K562 (cell line): Measurements from ENCODE around the gene RFX3. TPM values are rescaled to one million over a fixed set of nuclear protein-coding genes. Genes with fewer than 3 reads are reported as not detected.

Experiments used
- BRD4 ChIP-seq: fragments of 200-600 bp; sonication (generic); IDR thresholded peaks from 2 replicates; pipeline ENCODE4 v1.6.1; 2017; ENCODE audit warnings: inconsistent platforms
- ESRRA ChIP-seq: fragments of 450-650 bp; IDR thresholded peaks from 2 replicates; pipeline ENCODE4 v1.6.1; 2014; ENCODE audit warnings: low read depth, mild to moderate bottlenecking, moderate library complexity, borderline replicate concordance
- HCFC1 ChIP-seq: IDR thresholded peaks from 2 replicates; pipeline ENCODE4 v1.6.1; 2012; ENCODE audit warnings: low read depth, low read length, improper control_type of control experiment
- IRF1 ChIP-seq: sonication (generic); formaldehyde crosslinking; IDR thresholded peaks from 2 replicates; pipeline ENCODE4 v1.8.0; 2022; ENCODE audit warnings: missing genetic modification reagents, mild to moderate bottlenecking, borderline replicate concordance
- MAFF ChIP-seq: IDR thresholded peaks from 2 replicates; pipeline ENCODE4 v1.6.1; 2012; ENCODE audit warnings: low read length, improper control_type of control experiment
- MAFK ChIP-seq: IDR thresholded peaks from 2 replicates; pipeline ENCODE4 v1.6.1; 2011; ENCODE audit warnings: low read length, improper control_type of control experiment
- MCM7 ChIP-seq, 2 experiments: fragments of 450-650 bp; IDR thresholded peaks; 2 replicates each; pipeline ENCODE4 v1.6.1; 2016 to 2018
- MITF ChIP-seq: IDR thresholded peaks from 2 replicates; pipeline ENCODE4 v1.6.1; 2014; ENCODE audit warnings: antibody characterized with exemption
- MXI1 ChIP-seq: IDR thresholded peaks from 2 replicates; pipeline ENCODE4 v1.6.1; 2011; ENCODE audit warnings: low read depth, mild to moderate bottlenecking, improper control_type of control experiment, low read length
- NR0B1 ChIP-seq: fragments of 450-650 bp; IDR thresholded peaks from one replicate; pipeline ENCODE4 v1.6.1; 2018; ENCODE audit warnings: mild to moderate bottlenecking, moderate library complexity; ENCODE audit not compliant: partially characterized antibody
- SRF ChIP-seq, 2 experiments: fragments of 250-450, 450-650 bp in 1 of 2; sonication (Bioruptor Pico) in 1 of 2; sonication (generic) in 1 of 2; formaldehyde crosslinking; IDR thresholded peaks; 2 replicates each; pipeline versions ENCODE4 v1.5.0 to v1.5.1; 2020 to 2022; ENCODE audit warnings: mild to moderate bottlenecking in 1 of 2, missing genetic modification reagents in 1 of 2
- TBP ChIP-seq: optimal IDR thresholded peaks from 2 replicates; pipeline ENCODE3; 2011; ENCODE audit warnings: low read depth, low read length, improper control_type of control experiment
- ZNF316 ChIP-seq: fragments of 450-650 bp; IDR thresholded peaks from 2 replicates; pipeline ENCODE4 v1.6.1; 2016
- polyA plus RNA-seq, 8 experiments: library from polyadenylated mRNA; depleted of rRNA in 4 of 8; stranded (reverse) in 5 of 8; unstranded in 3 of 8; fragments of >200 nt; fragmentation: Nextera tagmentation in 2 of 8; fragmentation: Illumina TruSeq in 1 of 8; extraction: Ambion mirVana in 2 of 8; extraction: Trizol in 1 of 8; gene quantifications; 2 replicates each; pipeline versions ENCODE4 v1.2.1 to v1.2.3, GENCODE V29; 2011 to 2014; ENCODE audit warnings: inconsistent platforms in 1 of 8, missing spikeins in 1 of 8
- total RNA-seq, 7 experiments: library from RNA; depleted of rRNA in 6 of 7; stranded (reverse); fragments of >200 nt in 6 of 7; fragmentation: Illumina TruSeq in 2 of 7; extraction: Trizol in 2 of 7; gene quantifications; 2 replicates each; pipeline versions ENCODE4 v1.2.1 to v1.2.3, GENCODE V29; 2011 to 2021; ENCODE audit warnings: low replicate concordance in 1 of 7

Gene RFX3
- total and polyA plus RNA-seq, 9 of the 15 experiments (the other 6 are each of a cell fraction or from before 2014, with no cell fraction given), result 0.86 to 4.9 (median 2.0) TPM

GRCh38 chr9:3261484-3261883 is 264.3 kb downstream of the RFX3 start (continued):
- TF ChIP-seq NR0B1, result no peak
- peak; percentile 33; the same call in 1 of the 2 replicates for TF ChIP-seq MAFF
- no peak for TF ChIP-seq ESRRA
- TF ChIP-seq TBP, result no peak
- no peak for TF ChIP-seq SRF (CRISPR knock-in tag; IDR thresholded peaks at IDR 0.05)
- no peak for TF ChIP-seq MITF
- TF ChIP-seq HCFC1, result no peak
- peak; percentile 57; the same call in 1 of the 2 replicates for TF ChIP-seq MAFK
- TF ChIP-seq BRD4, result no peak
- no peak for TF ChIP-seq MCM7 (IDR thresholded peaks at IDR 0.05)
- TF ChIP-seq IRF1 (CRISPR knock-in tag), result no peak
- no peak for TF ChIP-seq MXI1
- peak; percentile 84 for TF ChIP-seq ZNF316
